T-helper 9 cell (primary cell): ENCODE measurements around the gene PPOX.
A peak's percentile ranks its signal among the peaks of the same experiment; 100 is the strongest.

Source experiments
- DNase-seq: peaks from one replicate; pipeline ENCODE4 v3.0.0-alpha.2; 2020

PPOX gene

GRCh38 chr1:161176468-161177111 is 10.4 kb downstream of the PPOX start:
- DNase-seq: no peak

GRCh38 chr1:161177112-161177935 is 11.1 kb downstream of the PPOX start, which contains the start of gene B4GALT3:
B4GALT3 (minus strand) TSS chr1:161177507; CDS start chr1:161176060, 1,447 bp downstream.
- DNase-seq: peak; percentile 97

GRCh38 chr1:161177936-161178244 is 11.7 kb downstream of the PPOX start:
- DNase-seq: no peak

DNA sequence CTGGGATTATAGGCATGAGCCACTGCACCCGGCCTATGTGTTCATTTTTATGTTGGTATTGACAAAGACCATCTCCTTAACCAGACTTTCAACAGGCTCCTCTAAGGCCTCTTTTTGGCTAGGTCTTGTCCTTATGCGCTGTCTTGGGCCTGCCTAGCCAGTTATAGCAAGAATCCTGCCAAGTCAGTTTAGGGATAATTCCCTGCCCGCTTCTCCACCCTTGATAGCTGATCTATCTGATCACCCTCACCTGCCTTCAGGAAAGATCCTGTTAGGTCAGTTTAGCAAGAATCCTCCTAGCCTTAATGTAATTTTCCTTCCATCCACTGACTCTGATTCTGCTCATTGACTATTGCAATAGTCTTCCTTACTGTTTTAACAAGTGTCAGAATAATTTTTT is 13.5 kb downstream of the PPOX start:
- no peak for DNase-seq

GRCh38 chr1:161180639-161181038 is 14.4 kb downstream of the PPOX start:
- DNase-seq: no peak

- no peak for DNase-seq
Observed at GRCh38 chr1:161182214-161182613, 16.0 kb downstream of the PPOX start.

DNA sequence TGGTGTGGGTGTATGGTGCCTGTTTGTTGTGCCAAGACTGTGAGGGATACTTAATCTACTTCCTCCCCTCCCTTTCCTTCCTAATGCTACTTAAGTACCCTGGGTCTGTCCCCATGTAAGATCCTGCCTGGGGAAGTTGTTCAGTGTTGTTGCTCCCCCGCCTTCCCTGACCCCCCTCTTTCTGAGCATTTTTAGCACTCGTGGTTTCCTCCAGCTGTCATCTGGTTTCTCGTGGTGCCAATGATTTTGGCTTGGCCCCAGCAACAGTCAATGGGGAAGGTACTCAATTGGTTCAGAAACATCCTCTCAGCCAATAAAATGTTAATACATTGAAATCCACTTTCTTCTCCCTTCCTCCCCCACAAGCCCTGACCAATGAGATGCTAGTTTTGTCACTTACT is 19.1 kb downstream of the PPOX start:
- peak; percentile 60 for DNase-seq

- DNase-seq: no peak
Observed at GRCh38 chr1:161185732-161186311, 19.6 kb downstream of the PPOX start.

- DNase-seq: no peak
Observed at GRCh38 chr1:161187311-161187710, 21.1 kb downstream of the PPOX start.

DNA sequence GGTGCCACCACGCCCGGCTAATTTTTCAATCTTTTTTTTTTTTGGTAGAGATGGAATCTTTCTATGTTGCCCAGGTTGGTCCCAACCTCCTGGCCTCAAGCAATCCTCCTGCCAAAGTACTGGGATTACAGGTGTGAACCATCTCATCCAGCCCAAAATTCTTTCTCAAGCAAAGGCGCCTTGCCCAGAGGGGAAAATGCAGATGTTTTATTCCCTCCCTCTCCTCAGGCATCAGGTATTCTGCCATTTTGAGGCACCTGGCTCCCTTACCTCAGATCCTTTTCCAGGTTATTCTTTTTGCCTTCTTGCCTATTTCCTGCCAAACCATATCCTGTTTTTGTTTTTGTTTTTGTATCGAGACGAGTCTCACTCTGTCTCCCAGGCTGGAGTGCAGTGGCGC is 22.2 kb downstream of the PPOX start:
- no peak for DNase-seq

GRCh38 chr1:161189036-161189435 is 22.8 kb downstream of the PPOX start:
- DNase-seq: no peak

GRCh38 chr1:161190962-161191521 is 24.8 kb downstream of the PPOX start:
- DNase-seq: no peak

GRCh38 chr1:161191971-161192370 is 25.7 kb downstream of the PPOX start:
- no peak for DNase-seq

DNA sequence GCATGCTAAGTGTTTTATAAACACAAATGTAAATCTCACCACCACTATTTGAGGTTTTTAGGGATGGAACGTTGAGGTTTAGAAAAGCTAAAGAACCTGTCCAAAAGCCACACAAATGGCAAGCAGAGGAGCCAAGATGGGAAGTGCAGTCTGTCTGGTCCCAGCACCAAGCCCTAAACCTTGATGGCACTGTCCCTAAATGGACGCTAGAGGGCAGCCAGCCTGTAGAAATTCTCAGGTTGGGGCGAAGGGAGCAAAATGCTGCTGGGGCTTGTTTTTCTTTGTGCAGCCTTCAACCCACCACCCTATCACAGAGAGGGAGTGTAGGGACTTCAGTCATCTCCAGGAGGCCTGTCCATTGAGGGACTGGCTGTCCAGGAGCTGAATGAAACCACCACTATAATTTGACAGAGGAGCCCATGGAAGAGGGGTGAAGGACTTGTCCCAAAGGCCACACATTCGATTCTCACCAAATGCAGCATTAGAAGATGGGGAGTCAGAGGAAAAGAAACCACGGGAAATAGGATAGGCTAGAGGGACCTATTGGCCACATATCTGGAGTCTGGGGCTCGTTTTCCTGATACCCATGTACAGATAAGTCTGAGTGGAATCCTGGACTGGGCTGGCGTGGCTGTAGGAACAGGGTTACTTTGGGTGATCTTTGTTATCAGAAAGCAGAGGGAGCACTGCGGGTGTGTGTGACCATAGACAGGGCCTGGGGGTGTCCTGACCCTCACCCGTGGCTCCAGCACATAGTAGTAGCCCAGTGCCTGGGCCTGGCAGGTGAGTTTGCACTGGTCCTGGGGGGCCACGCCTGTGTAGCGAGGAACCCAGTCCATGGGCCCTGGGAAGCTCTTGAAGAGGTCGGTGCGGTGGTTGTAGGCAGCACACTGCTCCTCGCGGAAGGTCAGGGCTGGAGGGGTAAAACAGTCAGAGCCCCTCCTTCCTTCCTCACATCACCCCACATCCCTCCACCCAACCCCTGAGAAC is 26.5 kb downstream of the PPOX start:
- DNase-seq: peak; percentile 47

GRCh38 chr1:161193561-161194235 is 27.5 kb downstream of the PPOX start:
- DNase-seq: no peak

- no peak for DNase-seq
Observed at GRCh38 chr1:161195171-161195570, 28.9 kb downstream of the PPOX start.

GRCh38 chr1:161196111-161196510 is 29.9 kb downstream of the PPOX start:
- DNase-seq: no peak

GRCh38 chr1:161196521-161197451 is 30.6 kb downstream of the PPOX start:
- DNase-seq: no peak

- no peak for DNase-seq
Observed at GRCh38 chr1:161197560-161198193, 31.5 kb downstream of the PPOX start.
